GM12874 (cell line): ENCODE data around the gene YPEL3.

Source experiments
- TF ChIP-seq, protein P1 (sequence below): IDR thresholded peaks from 2 replicates; pipeline ENCODE4 v1.5.1; 2011; ENCODE audit warnings: low read depth, mild to moderate bottlenecking, control low read depth, low read length, moderate library complexity; ENCODE audit not compliant: insufficient read depth

YPEL3 gene

DNA sequence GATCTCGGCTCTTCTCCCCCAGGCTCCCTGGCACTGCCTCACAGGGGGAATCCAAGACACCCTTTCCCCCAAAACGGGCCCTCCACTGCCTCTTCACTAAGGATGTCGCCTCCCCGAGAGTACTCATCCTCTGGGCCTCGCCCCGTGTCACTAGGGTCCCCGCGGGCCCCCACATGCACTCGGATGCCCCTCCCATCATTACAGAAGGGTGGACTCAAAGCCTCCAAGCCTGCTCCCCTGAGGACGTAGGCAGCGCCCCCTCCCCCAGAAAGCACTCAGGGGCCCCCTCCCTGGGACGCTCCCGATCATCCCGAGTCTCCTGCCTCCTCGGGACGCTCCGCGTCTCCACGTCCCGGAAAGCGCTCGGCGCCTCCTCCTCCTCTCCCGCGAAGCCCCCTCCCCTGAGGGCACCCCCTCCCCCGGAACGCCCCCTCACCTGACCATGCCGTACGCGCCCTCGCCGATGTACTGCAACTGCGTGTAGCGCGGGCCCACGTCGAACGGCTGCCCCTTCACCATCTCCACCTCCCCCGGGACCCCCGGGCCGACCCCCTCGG lies 26.7 kb upstream of the YPEL3 start:
- TF ChIP-seq, protein P1, sequence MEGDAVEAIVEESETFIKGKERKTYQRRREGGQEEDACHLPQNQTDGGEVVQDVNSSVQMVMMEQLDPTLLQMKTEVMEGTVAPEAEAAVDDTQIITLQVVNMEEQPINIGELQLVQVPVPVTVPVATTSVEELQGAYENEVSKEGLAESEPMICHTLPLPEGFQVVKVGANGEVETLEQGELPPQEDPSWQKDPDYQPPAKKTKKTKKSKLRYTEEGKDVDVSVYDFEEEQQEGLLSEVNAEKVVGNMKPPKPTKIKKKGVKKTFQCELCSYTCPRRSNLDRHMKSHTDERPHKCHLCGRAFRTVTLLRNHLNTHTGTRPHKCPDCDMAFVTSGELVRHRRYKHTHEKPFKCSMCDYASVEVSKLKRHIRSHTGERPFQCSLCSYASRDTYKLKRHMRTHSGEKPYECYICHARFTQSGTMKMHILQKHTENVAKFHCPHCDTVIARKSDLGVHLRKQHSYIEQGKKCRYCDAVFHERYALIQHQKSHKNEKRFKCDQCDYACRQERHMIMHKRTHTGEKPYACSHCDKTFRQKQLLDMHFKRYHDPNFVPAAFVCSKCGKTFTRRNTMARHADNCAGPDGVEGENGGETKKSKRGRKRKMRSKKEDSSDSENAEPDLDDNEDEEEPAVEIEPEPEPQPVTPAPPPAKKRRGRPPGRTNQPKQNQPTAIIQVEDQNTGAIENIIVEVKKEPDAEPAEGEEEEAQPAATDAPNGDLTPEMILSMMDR: no peak

DNA sequence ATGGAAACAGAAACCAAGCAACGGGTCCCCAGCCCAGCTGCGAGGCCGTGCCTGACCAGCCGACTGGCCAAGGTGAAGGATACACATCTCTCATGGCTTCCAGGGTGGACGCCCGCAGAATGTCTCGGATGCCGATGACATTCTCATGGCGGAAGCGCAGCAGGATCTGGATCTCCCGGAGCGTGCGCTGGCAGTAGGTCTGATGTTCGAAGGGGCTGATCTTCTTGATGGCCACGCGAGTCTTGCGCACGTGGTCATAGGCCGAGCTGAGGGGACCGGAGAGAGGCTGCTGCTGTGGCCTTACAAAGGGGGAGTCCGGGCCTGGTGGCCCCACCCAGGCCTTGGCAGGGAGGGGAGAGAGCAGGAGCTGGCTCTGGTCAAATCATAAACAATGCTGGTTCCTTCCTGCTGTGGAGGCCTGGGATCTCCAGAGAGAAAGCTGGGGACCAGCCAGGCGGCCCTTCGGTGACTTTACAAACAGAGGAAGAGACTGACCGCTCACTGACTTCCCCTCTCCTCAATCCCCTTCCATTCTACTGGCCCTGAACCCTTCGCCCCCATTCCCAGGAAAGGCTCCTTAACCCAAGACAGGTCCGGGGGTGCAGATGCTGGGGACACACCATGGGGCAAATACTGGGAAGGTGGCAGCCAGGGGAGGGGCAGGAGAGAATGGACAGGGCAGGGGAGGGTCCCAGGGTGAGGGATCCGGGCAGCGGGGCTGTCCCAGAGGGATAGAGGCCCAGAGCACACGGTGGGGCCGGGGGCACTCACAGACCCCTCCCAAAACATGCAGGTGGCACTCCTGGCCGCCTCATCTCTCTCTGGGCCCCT lies 25.9 kb upstream of the YPEL3 start:
- TF ChIP-seq, protein P1: no peak

DNA sequence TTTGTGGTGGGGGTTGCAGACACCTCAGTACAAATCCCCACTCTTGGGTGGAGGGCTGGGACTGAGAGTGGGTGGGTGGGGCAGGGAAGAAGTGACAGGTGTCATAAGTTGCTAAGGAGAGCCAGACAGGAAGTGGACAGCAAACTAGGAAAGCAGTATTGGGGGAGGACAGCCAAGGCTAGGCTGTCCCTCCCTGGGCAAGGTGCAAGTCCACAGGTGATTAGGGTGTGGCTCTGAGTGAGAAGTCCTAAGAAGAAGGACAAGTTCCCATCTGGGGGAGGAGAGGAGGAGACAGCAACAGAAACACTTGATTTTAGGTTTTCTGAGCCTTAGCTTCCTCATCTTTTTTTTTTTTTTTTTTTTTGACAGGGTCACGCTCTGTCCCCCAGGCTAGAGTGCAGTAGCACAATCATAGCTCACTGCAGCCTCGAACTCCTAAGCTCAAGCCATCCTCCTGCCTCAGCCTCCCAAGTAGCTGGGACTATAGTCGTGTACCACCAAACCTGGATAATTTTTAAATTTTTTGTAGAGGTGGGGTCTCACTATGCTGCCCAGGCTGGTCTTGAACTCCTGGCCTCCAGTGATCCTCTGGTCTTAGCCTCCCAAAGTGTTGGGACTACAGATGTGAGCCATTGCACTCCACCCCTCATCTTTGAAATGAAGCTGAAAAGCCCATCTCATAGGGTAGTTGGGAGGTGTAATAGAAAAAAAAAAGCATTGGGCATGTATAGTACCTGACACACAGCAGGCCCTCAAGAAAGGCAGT lies 24.5 kb upstream of the YPEL3 start:
- TF ChIP-seq, protein P1: no peak

DNA sequence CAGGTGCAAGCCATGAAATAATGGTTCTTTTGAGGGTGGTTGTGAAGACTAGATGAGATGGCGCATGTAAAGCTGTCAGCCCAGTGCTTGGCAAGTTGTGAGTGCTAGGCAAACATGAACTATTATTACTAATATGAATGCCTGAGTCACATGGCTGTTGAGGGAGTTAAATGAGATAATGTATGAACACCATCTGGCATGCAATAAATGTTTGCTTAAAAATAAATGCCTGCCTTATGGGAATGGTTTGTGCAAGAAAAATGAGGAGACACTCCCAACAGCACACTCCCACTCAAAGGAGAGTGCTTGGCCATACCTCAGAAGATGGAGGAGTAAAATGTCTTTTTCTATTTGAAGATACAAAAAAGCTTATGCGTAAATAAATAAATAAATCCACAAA lies 23.4 kb upstream of the YPEL3 start:
- TF ChIP-seq, protein P1: no peak

DNA sequence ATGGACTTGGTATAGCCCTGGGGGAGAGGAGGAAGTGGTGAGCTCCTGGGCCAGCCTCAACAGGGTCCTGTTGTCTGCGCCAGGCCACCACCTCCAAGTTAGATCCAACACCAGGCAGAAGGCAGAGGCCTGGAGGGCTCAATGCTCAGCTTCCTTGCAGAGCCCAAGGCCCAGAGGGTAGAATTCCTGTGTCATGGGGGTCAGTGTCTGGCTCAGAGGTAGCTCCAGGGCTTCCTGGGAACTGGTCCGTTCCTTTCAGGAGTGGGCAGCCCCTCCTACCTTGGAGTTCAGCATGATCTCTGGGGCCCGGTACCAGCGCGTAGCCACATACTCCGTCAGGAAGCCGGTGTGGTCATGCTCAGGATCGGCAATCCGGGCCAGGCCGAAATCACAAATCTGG lies 21.8 kb upstream of the YPEL3 start:
- TF ChIP-seq, protein P1: no peak

DNA sequence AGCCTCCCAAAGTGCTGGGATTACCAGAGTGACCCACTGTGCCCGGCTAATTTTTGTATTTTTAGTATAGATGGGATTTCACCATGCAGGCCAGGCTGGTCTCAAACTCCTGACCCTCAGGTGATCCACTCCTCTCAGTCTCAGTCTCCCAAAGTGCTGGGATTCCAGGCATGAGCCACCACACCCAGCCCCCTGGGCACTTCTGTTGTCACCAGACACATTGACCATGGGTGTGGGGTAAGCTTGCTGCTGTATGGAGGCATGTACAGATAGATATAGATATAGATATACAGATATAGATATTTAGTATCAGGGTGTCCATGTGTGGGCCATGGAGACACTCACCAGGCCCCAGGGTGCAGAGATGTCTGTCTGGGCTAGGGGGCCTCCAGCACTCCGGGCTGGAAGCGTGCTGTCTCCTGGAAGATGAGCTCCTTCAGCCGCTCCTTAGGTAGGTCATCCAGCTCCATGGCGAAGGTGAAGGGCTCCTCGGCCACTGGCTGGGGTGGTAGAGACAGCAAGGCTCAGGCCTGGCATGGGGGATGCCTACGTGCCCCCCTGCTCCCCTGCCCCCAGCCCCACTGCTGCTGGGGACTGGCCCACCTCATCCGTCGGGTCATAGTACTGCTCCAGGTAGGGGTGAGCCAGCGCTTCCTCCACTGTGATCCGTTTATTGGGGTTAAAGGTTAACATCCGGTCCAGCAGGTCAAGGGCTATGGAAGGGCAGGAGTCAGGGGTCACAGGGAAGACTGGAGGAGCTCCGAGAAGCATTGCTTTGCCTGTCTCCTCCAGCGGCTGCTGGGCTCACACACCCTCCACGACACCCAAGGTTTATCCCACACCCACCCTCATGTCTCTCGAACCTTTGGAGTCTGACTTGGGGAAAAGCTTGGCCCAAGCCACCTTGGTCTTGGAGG lies 20.5 kb upstream of the YPEL3 start:
- TF ChIP-seq, protein P1: no peak
